Stimulated activated CD4-positive, alpha-beta T cell treated with anti-CD3 and anti-CD28 coated beads, Interleukin-12 subunit alpha, Interleukin-12 subunit beta, amount 100 ng/mL, for 4 hours (primary cell): ENCODE results near the gene RBM3.

Source experiments
- DNase-seq: peaks from one replicate; pipeline ENCODE4 v3.0.0-alpha.2; 2020

Gene RBM3

DNA sequence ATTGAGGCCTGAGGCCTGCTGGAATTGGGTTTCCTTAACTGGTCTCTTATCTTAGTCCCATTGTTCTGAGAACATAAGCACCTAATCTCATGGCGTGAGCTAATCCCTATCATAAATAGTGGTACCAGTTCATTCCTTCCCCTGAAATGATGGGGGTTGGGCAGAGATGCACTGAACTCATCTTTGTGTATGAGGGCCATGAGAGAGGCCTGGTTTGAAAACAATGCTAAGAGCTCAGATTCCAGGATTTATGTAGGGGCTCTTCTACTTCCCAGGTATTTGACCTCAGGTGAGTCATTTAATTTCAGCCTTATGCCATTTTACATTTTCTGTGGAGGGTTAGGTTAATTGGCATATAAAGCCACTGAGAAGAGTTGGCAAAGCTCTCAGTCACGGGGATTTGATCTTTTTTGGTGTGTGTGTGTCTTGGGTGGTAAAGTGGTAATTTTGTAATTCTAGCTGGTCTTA is 4.4 kb downstream of the RBM3 start:
- DNase-seq: no peak

DNA sequence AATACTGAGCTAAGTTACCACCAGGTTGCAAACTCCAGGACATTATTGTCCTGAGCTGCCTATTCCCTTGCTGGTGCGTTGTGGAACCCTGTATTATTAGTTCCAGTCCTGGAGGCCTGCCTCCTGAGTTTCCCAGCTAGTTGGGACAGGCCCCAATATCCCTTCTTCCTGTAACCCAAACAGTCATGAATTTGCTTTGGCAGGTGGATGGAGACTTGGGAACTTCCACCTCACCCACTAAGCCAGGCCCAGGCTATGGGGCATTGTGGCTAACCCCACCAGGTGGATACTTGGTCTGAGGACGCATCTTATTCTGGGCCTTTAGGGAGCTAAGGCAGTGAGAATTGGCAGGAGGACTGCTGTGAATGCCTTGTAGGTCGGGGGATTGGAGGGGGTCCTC is 5.0 kb downstream of the RBM3 start:
- no peak for DNase-seq

DNA sequence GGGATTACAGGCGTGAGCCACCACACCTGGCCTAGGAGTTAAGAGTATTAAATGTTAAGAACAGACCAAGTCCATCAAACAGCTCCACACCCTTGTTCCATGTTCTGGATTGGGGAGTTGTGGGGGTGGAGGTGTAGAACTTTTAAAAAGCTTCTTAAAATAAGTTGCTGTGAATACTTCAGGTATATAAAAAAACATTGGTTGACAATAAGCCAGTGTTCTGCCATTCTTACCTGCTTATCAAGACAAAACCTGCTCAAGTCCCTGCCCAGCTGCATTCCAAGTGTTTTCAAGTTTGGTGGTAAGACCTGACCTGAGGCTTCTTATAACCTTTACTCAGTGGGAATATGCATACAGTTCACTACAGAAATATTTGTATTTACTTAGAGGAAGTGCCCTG is 6.4 kb downstream of the RBM3 start:
- no peak for DNase-seq

DNA sequence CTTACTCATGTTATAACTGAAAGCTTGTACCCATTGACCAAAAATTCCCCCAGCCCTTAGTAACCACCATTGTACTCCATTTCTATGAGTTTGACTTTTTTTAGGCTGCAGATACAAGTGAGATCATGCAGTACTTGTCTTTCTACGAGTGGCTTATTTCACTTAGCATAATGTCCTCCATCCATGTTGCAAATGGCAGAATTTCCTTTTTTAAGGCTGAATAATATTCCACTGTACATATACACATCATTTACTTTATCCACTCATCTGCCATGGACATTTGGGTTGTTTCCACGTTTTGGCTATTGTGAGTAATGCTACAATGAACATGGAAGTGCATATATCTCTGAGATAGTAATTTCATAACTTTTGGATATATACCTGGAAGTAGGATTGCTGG is 10.4 kb downstream of the RBM3 start:
- no peak for DNase-seq

DNA sequence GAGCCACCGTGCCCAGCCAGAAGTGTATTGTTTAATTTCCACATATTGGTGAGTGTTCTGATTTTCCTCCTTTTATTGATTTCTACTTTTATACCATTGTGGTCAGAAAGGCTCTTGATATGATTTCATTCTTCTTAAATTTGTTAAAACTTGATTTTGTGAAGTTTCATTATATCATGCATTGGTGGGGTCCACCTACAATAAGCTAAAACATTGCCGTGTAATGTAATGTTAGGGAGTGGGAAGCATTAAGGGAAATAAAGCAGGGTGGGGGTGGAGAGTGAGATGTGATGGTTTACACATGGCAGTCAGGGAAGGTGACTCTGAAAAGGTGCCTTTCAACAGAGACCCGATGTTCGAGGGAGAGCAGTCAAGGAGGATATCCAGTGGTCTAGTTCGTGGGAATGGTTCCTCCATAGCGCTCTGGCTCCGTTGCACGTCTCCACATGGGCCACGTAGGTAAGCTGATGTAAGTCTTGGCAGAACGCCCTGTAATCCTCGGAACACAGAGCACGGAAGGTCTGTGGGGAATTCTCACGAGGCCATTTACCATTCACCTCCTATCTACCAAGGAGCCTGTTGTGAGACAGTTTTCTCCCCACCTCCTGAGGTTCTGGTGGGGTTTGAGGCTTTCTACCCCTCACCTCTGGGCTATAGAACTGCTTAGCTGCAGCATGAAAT is 15.3 kb downstream of the RBM3 start:
- DNase-seq: no peak

DNA sequence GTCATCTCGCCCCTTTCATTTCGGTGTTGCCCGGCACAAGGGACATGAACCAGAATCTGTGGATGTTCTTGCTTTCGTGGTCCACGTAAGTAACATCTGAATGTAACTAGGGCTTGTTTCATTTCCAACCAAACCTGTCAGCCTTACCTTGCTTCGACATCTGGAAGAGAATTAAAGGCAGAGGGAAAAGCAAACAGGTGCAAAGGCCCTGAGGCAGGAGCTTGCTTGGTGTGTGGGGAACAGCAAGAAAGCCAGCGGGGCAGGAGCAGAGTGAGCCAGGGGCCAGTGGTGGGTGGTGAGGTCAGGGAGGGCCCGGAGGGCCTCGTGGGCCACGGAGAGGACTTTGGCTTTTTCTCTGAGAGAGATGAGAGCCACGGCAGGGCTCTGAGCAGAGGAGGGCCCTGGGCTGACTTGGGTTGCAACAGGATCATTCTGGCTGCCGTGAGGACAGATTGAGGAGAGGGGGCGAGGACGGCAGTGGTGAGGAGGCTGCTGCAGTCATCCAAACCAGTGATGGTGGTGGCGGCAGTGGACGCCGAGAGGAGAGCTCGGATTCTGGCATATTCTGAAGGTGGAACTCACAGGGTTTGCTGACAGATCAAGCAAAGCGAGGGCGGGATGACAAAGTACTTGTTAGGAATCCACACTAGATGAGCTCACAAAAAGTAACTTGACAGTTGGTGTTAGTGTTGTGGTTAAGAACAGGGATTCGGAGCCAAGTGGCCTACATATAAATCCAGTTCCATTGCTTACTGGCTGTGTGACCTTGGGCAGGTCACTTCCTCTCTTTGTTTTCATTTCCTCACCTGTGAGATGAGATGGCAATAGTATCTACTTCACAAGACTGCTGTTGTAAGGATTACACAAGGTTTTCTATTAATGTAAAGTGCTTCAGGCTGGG is 16.2 kb downstream of the RBM3 start:
- DNase-seq: no peak

DNA sequence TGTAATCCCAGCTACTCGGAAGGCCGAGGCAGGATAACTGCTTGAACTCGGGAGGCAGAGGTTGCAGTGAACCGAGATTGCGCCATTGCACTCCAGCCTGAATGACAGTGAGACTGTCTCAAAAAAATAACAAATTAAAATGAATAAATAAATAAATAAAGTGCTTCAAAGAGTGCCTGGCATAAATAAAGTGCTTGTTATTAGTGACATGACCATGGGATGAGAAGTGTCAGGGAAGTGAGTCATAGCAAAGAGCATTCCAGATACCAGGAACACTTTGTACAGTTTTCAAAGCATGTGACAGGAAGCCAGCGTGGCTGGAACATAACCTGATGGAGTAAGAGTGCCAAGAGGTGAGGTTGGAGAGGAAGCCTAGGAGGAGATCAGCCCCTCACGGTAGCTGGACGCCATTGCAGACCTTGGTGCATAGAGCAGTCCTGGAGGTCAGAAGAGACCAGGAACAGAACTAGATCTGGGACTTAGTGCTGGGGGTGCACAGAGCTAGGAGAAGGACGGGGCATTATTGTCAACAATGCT is 17.0 kb downstream of the RBM3 start:
- no peak for DNase-seq

DNA sequence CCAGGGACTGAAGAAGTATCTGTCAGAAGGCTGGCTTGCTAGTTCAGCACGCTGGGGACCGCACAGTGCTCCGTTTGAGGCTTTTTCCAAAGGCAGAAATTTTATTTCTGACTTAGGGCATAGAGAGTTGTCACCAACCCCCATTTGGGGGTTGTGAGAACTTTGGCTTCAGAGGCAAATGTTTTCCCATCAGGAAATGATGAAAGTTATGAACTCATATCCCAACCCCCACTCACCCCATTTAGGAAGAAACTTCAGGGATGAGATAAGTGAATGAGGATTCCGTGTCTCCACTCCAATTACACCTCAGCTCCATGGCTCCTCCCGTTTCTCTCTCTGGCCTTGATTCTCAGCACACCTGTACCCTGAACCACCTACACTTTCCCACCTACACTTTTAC is 18.7 kb downstream of the RBM3 start:
- DNase-seq: no peak

DNA sequence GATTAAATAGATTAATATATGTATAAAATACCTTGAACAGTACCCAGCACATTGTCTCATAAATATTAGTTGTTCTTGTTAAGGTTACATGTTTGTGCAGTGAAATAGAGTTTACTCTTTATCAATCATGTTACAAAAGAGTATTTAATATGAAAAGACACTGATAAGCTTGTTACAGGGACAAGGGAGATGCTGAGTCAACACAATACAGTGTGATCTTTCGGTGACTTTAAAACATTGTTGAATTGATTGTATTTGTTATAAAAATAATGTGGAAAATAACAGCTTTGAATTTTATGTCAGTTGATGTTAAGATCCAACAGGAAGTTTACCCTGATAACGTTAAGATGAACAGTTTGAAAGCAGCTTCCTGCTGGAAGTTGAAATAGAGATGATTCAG is 21.6 kb downstream of the RBM3 start:
- DNase-seq: no peak

DNA sequence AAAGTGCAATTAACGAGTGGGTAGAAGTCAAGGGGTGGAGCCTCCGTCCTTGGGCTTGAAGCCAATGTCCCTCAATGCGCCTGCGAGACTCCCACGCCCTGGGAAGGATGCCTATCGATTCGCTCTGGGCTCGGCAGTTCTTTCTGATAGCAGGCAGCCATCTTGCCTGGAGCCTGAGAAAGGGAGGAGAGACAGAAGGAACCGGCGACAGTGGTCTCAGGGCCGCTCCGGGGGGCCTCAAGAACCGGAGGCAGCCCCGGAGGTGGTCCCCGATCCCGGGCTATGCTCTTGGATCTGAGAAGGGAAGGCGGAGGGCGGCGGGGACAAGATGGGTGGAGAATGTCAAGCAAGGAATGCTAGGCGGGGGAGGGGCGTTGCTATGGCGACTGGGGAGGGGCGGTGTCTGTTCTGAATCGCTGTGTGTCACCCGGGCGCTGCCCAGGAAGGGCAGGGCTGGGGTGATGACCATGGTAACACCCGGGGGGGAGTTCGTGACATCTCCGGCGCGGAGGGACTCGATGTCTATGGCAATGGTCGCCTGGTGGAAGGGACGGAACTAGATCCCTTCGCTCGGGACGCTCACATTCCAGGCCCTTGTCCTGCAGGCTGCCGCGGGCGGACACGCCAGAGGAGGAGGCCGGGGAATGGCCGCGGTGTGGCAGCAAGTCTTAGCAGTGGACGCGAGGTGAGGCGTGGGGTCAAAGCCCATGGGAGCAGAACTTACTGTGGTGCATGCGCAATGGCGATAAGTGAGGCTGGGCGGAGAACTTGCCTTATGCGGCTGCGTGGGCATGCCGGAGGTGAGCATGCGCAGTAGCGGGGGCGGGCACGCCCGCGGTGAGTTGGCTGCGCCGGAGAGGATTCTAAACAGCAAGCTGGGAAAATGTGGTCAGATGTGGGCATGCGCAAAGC is 23.3 kb downstream of the RBM3 start, which contains the start of gene WDR13:
WDR13 (plus strand) TSS at position 140 of the 912 bp plus-strand sequence; CDS start at position 645, 505 bp downstream.
- DNase-seq: peak; percentile 83

DNA sequence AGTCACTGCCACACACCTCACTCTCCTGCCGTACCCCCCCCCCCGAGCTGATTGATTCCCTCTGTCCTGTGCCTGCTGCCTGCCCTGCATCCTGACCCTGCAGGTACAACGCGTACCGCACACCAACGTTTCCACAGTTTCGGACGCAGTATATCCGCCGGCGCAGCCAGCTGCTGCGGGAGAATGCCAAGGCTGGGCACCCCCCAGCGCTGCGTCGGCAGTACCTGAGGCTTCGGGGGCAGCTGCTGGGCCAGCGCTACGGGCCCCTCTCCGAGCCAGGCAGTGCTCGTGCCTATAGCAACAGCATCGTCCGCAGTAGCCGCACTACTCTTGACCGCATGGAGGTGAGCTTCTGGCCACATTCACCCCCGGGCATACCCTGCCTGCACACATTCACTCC is 24.3 kb downstream of the RBM3 start:
- DNase-seq: no peak

DNA sequence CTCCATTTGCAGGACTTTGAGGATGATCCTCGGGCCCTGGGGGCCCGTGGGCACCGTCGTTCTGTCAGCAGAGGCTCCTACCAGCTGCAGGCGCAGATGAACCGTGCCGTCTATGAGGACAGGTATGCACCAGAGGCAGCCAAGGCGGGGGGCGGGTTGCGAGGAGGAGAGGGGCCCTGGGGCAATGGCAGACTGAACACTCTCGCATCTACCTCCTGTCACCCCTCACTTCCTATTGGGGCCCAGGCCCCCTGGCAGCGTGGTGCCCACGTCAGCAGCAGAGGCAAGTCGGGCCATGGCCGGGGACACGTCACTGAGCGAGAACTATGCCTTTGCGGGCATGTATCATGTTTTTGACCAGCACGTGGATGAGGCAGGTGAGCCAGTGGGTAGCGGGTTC is 25.1 kb downstream of the RBM3 start:
- no peak for DNase-seq

DNA sequence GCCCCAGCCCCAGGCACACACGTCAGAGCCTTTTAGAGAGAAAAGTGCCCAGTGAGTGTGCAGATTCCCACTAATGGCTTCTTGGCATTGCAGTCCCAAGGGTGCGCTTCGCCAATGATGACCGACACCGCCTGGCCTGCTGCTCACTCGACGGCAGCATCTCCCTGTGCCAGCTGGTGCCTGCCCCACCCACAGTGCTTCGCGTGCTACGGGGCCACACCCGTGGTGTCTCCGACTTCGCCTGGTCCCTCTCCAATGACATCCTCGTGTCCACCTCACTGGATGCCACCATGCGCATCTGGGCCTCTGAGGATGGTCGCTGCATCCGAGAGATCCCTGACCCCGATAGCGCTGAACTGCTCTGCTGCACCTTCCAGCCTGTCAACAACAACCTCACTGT is 25.9 kb downstream of the RBM3 start:
- DNase-seq: no peak

DNA sequence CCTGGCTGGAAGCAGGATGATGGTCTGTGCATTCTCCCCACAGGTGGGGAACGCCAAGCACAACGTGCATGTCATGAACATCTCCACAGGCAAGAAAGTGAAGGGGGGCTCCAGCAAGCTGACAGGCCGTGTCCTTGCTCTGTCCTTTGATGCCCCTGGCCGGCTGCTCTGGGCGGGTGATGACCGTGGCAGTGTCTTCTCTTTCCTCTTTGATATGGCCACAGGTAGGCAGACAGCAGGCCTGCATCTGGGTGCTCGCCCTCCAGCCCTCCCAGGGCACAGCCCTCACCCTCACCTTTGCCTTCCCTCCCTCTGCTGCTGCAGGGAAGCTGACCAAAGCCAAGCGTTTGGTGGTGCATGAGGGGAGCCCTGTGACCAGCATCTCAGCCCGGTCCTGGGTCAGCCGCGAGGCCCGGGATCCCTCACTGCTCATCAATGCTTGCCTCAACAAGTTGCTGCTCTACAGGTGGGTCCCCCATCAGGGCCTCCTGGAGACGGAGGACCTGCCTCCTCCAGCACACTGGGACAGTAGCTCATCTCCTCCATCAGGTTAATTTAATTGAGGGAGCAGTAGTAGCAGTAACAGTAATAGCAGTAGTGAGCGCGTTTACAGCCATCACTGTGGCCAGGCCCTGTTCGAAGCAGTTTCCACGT is 27.6 kb downstream of the RBM3 start:
- DNase-seq: no peak

DNA sequence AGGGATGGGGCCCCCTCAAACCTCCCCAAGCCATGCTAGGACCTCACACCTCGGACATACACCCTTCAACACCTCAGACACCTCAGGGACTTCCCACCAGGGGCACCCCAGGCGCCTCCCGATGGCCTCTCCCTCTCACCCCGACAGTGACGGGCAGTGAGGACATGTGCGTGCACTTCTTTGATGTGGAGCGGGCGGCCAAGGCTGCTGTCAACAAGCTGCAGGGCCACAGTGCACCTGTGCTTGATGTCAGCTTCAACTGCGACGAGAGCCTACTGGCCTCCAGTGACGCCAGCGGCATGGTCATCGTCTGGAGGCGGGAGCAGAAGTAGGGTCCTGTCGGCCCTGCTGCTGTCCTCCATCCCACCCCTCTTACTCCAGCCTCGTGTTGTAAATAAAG is 30.4 kb downstream of the RBM3 start:
- no peak for DNase-seq

DNA sequence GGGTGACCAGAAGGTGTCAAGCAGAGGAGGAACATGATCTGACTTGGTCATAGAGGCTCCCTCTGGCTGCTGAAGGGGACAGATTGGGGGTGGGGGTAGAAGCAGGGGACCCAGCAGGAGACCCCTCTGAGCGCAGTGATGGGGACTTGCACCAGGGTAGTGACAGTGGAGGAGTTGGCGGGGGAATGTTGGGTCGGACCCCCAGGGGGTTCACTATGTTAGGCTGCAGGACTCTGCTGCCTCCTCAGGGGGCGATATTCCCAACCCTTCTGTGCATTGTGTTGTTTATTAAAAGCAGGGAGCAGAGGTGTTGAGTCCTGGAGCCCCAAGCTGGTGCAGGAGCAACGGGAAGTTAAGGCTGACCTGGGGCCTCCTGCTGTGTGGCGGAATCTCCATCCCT is 31.8 kb downstream of the RBM3 start:
- no peak for DNase-seq

DNA sequence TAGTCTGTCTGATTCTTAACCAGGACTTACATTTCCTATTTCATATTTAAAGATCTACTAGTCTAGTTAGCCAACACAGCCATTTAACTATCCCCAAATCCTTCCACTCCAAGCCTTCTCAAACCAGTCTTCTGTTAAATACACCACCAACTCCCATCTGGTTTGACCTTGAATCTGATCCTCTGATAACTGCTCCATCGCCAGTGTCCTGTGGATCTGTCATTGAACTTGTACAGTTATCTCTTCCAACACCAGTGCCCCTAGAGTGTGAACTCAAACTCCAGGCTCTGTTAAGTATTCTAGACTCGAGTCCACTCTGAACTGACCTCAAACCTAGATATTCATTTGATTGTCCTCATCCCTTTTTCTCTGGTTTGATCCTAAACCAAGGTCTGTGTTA is 37.4 kb downstream of the RBM3 start:
- DNase-seq: no peak

DNA sequence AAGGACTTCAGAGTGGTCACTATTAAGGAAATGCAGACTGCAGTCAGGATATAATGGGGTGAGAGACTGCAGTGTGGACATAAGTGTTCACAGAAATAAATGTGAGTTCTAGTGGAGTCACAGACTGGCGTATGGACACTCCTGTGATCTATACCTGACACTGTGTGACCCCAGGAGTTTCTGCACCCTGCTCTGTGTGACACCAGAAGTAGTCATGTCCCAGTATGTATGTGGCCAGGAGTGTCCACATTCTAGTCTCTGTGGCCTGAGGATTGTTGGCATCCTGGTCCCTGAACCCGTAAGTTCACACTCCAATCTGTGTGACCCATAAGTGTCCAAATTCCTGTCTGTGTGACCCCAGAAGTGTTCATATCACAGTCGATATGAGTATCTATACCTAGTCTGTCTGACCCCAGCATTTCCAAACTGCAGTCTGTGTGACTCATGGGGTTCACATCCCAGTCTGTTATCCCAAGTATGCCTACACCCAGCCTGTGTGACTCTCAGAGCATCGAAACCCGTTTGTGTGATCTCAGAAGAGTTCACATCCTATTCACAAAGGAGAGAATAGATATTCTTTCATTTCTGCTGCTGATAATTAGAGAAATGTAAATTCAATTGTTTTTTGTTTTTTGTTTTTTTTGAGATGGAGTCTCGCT is 39.3 kb downstream of the RBM3 start:
- DNase-seq: no peak

DNA sequence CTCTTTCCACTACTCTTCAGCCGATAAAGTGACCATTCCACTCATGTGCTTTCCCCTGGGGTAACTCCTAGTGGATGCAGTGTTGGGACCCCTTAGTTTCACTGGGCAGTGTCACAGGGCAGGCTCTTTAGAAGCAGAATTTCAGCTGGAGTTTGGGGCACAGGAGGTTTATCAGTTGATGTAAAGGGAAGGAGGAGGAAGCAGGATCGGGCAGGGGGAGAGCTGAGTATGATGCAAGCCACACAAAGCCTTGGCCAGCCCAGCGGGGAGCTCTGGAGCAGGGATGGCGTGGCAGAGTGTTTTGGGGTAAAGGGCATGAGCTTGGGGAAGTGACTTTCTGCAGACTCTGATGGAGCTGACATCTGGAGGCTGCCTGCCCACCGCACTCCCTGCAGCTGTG is 42.3 kb downstream of the RBM3 start:
- DNase-seq: no peak

DNA sequence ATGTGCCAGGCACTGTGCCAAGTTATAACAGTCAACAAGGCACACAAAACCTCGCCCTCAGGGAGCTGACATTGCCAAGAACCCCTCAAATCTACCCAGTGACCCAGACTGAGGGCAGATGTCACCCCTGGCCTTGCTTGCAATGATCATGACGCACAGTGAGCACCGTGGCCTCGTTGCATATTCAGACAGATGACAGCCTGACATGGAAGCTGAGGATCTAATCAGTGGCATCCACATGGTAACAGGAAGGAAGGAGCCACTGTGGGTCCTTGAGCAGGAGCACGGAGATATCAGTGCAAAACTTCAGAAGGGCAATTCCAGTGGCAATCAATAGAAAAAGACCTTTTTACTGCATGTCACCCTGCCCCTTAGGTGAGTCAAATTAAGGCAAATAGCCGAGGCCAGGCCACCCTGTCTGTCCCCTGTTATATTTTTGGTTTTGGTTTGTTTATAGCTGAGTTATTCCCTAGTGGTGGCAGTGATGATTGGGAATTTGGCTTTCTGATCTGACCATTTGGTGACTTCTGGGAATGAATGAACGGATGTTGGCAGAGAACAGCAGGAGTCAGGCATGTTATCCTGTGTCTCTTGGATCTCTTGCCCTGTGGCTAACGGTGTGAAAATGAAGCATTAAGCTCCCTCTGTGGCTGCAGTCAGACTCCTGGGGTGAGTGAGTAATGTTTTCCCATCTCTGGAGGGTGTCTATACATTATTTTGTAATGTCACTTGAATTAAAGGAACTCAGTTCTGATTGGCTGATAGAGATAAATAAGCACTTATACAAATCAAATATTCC is 43.5 kb downstream of the RBM3 start:
- no peak for DNase-seq
